Stimulated activated naive B cell treated with anti-CD40 and anti-IgM and Interleukin-4, amounts not matched to agents 10 μg/mL and 1 μg/mL and 100 μg/mL, for 72 hours (primary cell): ENCODE measurements around the gene RUNDC3A.
A peak's percentile ranks its signal among the peaks of the same experiment; 100 is the strongest.

Experiments
- ATAC-seq, 2 donors: fragments of 150-1000 bp; cut with Tn5 transposase; replicated peaks; 2 replicates each; pipeline ENCODE4 v1.10.0; 2021; ENCODE audit warnings: moderate library complexity in 1 of 2
- DNase-seq: peaks from one replicate; pipeline ENCODE4 v3.0.0; 2021
- H3K27ac Mint-ChIP-seq: one replicate; pipeline ENCODE4 v1.8.0; 2022; ENCODE audit warnings: mild to moderate bottlenecking, mixed read lengths
- H3K27me3 Mint-ChIP-seq, 2 donors: one replicate each; pipeline ENCODE4 v1.8.0; 2022; ENCODE audit warnings: mixed read lengths in 2 of 2
- H3K36me3 Mint-ChIP-seq, 2 donors: one replicate each; pipeline ENCODE4 v1.8.0; 2022; ENCODE audit warnings: mixed read lengths in 2 of 2, mild to moderate bottlenecking in 1 of 2
- H3K4me1 Mint-ChIP-seq, 2 donors: one replicate each; pipeline ENCODE4 v1.8.0; 2022; ENCODE audit warnings: mixed read lengths in 2 of 2, mild to moderate bottlenecking in 1 of 2
- H3K4me3 Mint-ChIP-seq, 2 donors: one replicate each; pipeline ENCODE4 v1.8.0; 2022; ENCODE audit warnings: mild to moderate bottlenecking in 2 of 2, mixed read lengths in 2 of 2, moderate library complexity in 1 of 2
- H3K9me3 Mint-ChIP-seq, 2 donors: one replicate each; pipeline ENCODE4 v1.8.0; 2022; ENCODE audit warnings: mixed read lengths in 2 of 2, mild to moderate bottlenecking in 1 of 2

RUNDC3A gene

DNA sequence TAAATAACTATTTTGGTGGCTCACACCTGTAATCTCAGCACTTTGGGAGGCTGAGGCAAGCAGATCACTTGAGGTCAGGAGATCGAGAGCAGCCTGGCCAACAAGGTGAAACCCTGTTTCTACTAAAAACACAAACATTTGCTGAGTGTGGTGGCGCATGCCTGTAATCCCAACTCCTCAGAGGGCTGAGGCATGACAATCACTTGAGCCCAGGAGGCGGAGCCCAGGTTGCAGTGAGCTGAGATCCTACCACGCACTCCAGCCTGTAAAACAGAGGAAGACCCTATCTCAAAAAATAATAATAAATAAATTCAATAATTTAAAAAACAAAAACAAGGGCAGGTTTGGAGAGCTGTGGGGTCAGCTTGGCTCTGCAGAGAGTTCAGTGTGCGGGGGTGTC, 34.8 kb upstream of the RUNDC3A start:
- ATAC-seq (no peak), DNase-seq (no peak)
- peaks cover 2 to 5% of the 10 kb centered on the region in 2 donors for H3K4me1 Mint-ChIP-seq
- no peaks in the 10 kb centered on the region for H3K36me3 Mint-ChIP-seq
- H3K27ac Mint-ChIP-seq = no peak overlapping the region
- H3K27me3 Mint-ChIP-seq = peaks cover 37 to 42% of the 10 kb centered on the region in 2 donors
- H3K4me3 Mint-ChIP-seq = no peak overlapping the region
- no peaks in the 10 kb centered on the region for H3K9me3 Mint-ChIP-seq

DNA sequence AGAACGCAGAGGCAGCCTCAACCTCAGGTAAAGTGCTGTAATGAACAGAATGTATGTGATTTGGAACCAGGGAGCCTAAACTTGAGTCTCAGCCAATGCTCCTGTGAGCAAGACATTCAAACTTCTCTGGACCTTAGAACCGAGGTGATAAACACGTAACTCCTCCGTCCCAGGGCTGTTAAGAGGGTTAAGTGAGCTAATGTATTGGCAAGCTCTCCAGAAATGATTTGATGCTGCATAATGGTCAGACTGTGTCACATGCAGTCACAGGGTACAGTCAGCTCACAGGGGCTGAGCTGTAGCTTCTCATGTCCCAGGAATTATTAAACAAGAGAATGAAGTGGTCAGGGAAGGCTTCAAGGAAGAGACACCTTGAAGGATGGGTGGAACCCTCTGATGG, 30.4 kb upstream of the RUNDC3A start:
- Mint-ChIP-seq H3K27ac (no peak overlapping the region), H3K4me1 (peaks cover 15% of the 10 kb centered on the region in 2 donors), H3K9me3 (no peaks in the 10 kb centered on the region), H3K4me3 (no peak overlapping the region), H3K36me3 (no peaks in the 10 kb centered on the region), H3K27me3 (peaks cover 22 to 53% of the 10 kb centered on the region in 2 donors)
- no peak for DNase-seq
- no peak for ATAC-seq

GRCh38 chr17:44279346-44279665, 29.1 kb upstream of the RUNDC3A start:
- Mint-ChIP-seq H3K9me3 (no peaks in the 10 kb centered on the region), H3K4me1 (peaks cover 13 to 15% of the 10 kb centered on the region in 2 donors), H3K4me3 (no peak overlapping the region), H3K36me3 (no peaks in the 10 kb centered on the region), H3K27me3 (peaks cover 20 to 49% of the 10 kb centered on the region in 2 donors), H3K27ac (no peak overlapping the region)
- no peak for DNase-seq
- ATAC-seq = peak in 1 of 2 donors; percentile 59

DNA sequence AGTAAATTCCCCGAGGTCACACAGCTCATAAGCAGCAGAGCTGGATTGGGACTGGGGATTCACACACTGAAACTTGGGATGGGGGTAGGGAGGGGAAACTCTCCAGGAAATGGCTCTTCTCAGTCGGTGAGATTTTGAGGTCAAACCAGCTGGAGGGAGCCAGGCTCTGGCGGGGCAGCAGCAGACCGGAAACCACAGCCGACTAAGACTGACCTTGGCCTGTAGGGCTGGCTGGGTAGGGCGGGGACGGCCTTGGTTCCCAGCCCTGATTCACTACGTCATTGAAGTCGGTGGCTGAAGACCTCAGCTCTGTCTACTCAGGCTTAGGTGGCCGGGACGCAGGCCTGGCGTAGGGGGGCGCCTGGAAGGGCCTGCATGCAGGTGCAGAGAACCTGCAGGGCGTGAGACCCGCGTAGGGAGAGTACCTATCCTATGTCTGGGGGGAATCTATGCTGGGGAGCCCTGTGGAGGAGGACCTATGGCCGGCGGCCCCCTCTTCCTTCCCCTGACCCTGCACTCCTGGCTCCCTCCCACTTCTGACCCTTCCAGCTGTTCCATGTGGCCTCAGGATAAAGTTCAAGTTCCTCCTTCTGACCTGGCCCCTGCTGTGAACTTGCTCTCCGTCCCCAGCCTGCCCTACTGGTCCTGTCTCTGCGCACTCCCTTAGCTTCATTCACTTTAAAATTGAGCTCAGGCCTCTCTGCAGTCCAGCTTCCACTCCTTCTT, 28.6 kb upstream of the RUNDC3A start:
- ATAC-seq (peak; percentile 94 to 97), DNase-seq (peak; percentile 32)
- H3K27ac Mint-ChIP-seq = no peak overlapping the region
- H3K27me3 Mint-ChIP-seq = peaks cover 19 to 51% of the 10 kb centered on the region in 2 donors
- peaks cover 13 to 15% of the 10 kb centered on the region in 2 donors for H3K4me1 Mint-ChIP-seq
- H3K36me3 Mint-ChIP-seq = no peaks in the 10 kb centered on the region
- H3K4me3 Mint-ChIP-seq = no peak overlapping the region
- no peaks in the 10 kb centered on the region for H3K9me3 Mint-ChIP-seq

DNA sequence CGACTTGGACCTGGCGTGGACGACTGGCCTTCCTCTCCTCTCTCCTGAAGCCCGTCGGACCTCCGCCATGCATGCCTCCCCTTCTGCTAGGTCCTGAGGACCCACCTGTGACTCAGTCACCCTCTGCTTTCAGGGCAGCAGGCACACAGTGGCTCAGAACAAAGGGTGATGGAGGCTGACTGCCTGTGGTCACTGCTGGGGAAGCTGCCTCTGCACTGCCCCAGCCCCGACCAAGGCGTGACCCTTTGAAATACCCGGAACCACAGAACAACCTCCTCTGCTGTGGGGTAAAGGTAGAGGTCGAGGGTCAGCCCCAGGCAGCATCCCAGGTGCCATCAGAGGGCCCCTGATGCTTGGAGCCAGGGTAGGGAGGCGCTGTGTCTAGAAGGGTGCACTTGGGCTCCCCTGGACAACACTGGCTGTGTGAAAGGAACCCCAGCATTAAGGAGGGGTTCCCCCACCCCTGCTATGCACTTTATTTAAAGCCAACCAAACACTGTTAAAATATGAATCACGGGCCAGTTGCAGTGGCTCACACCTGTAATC, 27.9 kb upstream of the RUNDC3A start:
- no peak for ATAC-seq
- H3K27ac Mint-ChIP-seq = no peak overlapping the region

DNA sequence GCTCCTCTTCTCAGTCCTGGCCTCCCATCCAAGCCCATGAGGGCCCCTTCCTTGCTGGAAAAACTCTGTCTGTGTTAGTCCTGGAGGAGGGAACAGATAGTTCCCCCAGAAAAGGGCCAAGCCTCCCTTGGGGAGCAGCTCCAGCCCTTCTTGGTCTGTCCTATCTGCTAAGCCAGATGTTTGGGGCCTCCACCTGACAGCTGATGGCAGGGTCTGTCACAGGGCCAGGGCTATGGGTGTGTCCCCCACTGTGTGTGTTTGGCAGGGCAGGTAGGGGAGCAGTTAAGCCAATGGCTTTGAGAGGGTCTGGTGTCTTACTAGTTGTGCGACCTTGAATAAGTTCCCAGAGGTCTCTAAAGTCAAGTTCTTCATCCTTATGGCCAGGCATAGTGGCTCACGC, 26.8 kb upstream of the RUNDC3A start:
- H3K4me3 Mint-ChIP-seq = no peak overlapping the region
- H3K27me3 Mint-ChIP-seq = peaks cover 12 to 50% of the 10 kb centered on the region in 2 donors
- no peaks in the 10 kb centered on the region for H3K36me3 Mint-ChIP-seq
- peaks cover 12 to 13% of the 10 kb centered on the region in 2 donors for H3K4me1 Mint-ChIP-seq
- no peak for ATAC-seq
- no peak overlapping the region for H3K27ac Mint-ChIP-seq
- no peaks in the 10 kb centered on the region for H3K9me3 Mint-ChIP-seq
- no peak for DNase-seq

More for the DNA sequence above, 27.9 kb upstream of the RUNDC3A start:
- H3K36me3 Mint-ChIP-seq = no peaks in the 10 kb centered on the region
- H3K4me1 Mint-ChIP-seq = peaks cover 12 to 13% of the 10 kb centered on the region in 2 donors
- H3K27me3 Mint-ChIP-seq = peaks cover 12 to 50% of the 10 kb centered on the region in 2 donors
- no peaks in the 10 kb centered on the region for H3K9me3 Mint-ChIP-seq
- H3K4me3 Mint-ChIP-seq = no peak overlapping the region
- DNase-seq = no peak

- no peaks in the 10 kb centered on the region for H3K36me3 Mint-ChIP-seq
- no peaks in the 10 kb centered on the region for H3K9me3 Mint-ChIP-seq
- peaks cover 12 to 13% of the 10 kb centered on the region in 2 donors for H3K4me1 Mint-ChIP-seq
- DNase-seq (no peak), ATAC-seq (no peak)
- H3K27me3 Mint-ChIP-seq = peaks cover 12 to 50% of the 10 kb centered on the region in 2 donors
- H3K4me3 Mint-ChIP-seq = no peak overlapping the region
- no peak overlapping the region for H3K27ac Mint-ChIP-seq
Measured at GRCh38 chr17:44282264-44282663, 26.1 kb upstream of the RUNDC3A start.

- Mint-ChIP-seq H3K4me3 (no peak overlapping the region), H3K4me1 (peaks cover 12 to 13% of the 10 kb centered on the region in 2 donors), H3K27me3 (peaks cover 16 to 49% of the 10 kb centered on the region in 2 donors), H3K36me3 (no peaks in the 10 kb centered on the region), H3K27ac (no peak overlapping the region), H3K9me3 (no peaks in the 10 kb centered on the region)
- DNase-seq = no peak
- no peak for ATAC-seq
Measured at GRCh38 chr17:44283344-44284023, 24.9 kb upstream of the RUNDC3A start.

DNA sequence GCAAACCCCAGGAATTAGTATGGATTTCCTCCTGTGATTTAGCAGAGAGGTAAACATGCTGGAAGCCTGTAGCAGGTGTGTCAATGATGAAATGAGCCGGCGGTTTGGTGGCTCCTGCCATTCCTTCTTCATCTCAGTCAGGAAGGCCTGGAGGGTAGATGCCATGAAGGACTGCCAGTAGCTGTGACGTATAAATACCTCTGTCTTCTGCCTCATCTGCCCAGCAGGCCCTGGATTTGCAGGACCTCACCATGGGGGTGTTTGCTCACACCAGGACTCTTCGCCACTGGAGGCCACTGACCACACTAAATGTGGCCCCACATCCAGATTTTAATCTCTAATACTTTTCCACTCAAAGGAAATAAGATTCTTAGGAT, 24.4 kb upstream of the RUNDC3A start:
- peaks cover 12 to 13% of the 10 kb centered on the region in 2 donors for H3K4me1 Mint-ChIP-seq
- H3K27ac Mint-ChIP-seq = no peak overlapping the region
- no peak for DNase-seq
- no peak for ATAC-seq
- peaks cover 21 to 54% of the 10 kb centered on the region in 2 donors for H3K27me3 Mint-ChIP-seq
- H3K36me3 Mint-ChIP-seq = no peaks in the 10 kb centered on the region
- H3K4me3 Mint-ChIP-seq = no peak overlapping the region
- H3K9me3 Mint-ChIP-seq = no peaks in the 10 kb centered on the region

GRCh38 chr17:44287651-44288050, 20.8 kb upstream of the RUNDC3A start:
- Mint-ChIP-seq H3K36me3 (no peaks in the 10 kb centered on the region), H3K27ac (no peak overlapping the region), H3K4me3 (no peak overlapping the region), H3K9me3 (no peaks in the 10 kb centered on the region), H3K4me1 (no peaks in the 10 kb centered on the region), H3K27me3 (peaks cover 25 to 39% of the 10 kb centered on the region in 2 donors)
- DNase-seq (no peak), ATAC-seq (no peak)

DNA sequence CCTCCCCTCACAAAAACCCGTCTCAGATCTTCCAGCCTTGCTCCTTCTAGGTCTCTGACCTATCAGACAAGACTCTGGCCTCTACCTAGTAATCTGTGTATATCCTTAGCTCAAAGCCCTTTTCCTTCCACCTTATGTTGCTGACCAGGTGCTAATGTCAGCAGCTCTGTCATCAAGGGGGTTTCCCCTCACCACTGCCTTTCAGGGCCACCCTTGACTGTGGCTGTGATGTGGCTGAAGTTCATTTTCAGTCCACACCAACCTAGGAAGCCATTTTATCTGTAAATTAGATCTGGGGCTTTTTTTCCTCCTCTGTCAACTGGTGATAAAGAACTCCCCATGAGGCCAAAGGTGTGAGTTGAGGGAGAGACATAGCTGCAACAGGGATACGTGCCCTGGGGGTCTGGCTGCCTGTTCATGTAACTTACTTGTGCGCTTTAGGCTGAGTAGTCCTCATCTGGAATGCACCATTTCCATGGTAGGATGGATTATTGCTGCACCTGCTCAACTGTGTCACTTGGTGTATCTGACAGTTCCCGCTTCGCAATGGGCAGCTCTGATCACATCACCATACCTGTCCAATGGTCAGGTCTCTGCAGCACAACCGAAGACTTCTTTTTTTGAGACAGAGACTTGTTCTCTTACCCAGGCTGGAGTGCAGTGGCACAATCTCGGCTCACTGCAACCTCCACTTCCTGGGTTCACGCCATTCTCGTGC, 14.7 kb upstream of the RUNDC3A start:
- Mint-ChIP-seq H3K9me3 (no peaks in the 10 kb centered on the region), H3K36me3 (no peaks in the 10 kb centered on the region), H3K27ac (no peak overlapping the region), H3K27me3 (peaks cover 23 to 38% of the 10 kb centered on the region in 2 donors), H3K4me3 (no peak overlapping the region), H3K4me1 (no peaks in the 10 kb centered on the region)
- DNase-seq (no peak), ATAC-seq (peak; percentile 51 to 60)

- no peaks in the 10 kb centered on the region for H3K9me3 Mint-ChIP-seq
- no peaks in the 10 kb centered on the region for H3K4me1 Mint-ChIP-seq
- no peak for ATAC-seq
- H3K36me3 Mint-ChIP-seq = no peaks in the 10 kb centered on the region
- peaks cover 24 to 54% of the 10 kb centered on the region in 2 donors for H3K27me3 Mint-ChIP-seq
- H3K27ac Mint-ChIP-seq = no peak overlapping the region
- H3K4me3 Mint-ChIP-seq = no peak overlapping the region
- DNase-seq = no peak
Measured at GRCh38 chr17:44297975-44298374, 10.4 kb upstream of the RUNDC3A start.

- DNase-seq (no peak), ATAC-seq (no peak)
- Mint-ChIP-seq H3K27me3 (peaks cover 54 to 71% of the 10 kb centered on the region in 2 donors), H3K4me1 (peaks cover 8 to 29% of the 10 kb centered on the region in 2 donors), H3K4me3 (no peak overlapping the region), H3K27ac (no peak overlapping the region), H3K36me3 (no peaks in the 10 kb centered on the region), H3K9me3 (no peaks in the 10 kb centered on the region)
Measured at GRCh38 chr17:44304651-44305050, 3.8 kb upstream of the RUNDC3A start.

DNA sequence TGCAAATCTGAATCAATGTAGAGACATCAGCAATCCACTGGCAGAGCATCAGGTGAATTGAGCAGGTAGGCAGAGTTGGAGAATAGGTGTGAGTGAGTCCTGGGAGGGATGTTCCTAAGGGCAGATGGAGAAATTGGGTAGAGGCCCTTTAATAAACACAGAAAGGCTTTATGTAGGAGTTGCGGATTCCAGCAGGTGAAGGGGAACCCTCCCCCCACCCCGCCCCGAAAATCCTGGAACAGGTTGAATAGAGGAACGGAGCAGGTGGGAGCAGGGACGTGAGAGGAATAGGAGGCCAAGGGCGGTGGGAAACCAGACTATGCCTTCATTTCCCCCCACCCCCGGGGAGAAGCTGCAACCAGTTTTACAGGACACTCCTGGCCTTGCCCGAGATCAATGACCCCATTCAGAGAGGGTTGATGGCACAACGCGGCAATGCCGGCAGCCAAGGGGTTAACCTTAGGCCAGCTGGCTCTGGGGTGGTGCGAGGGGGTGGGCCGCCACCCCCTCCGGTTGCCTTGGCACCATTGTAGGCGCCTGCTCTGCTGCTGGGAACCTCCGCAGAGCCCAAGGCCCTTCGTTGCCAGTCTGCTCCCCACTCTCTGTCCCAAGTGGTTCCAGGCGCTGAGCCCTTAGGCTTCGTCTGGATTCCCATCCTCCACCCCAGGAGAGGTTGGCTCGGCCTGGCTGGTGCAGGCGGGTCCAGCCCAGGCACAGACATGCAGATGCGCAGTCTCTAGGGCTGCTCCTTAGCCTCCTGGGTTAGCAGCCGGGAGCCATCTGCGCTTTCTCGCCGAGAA, 814 bp upstream of the RUNDC3A start:
- Mint-ChIP-seq H3K4me1 (peaks cover 13 to 37% of the 10 kb centered on the region in 2 donors), H3K36me3 (peaks cover 0 to 2% of the 10 kb centered on the region in 2 donors), H3K9me3 (no peaks in the 10 kb centered on the region), H3K27me3 (peaks cover 62 to 64% of the 10 kb centered on the region in 2 donors), H3K27ac (no peak overlapping the region), H3K4me3 (peak overlapping the region; percentile 73 to 74)
- DNase-seq (no peak), ATAC-seq (peak; percentile 40 to 42)
